Hepatocyte (in vitro differentiated cells): ENCODE results near the gene ZDHHC14. TPM values are rescaled to one million over a fixed set of nuclear protein-coding genes. Genes with fewer than 3 reads are reported as not detected.

Experiments
- DNase-seq: peaks from one replicate; pipeline ENCODE4 v3.0.0-alpha.2; 2016; ENCODE audit warnings: low spot score
- H2AFZ ChIP-seq: fragments of 200-600 bp; sonication (generic); 2 replicates; pipeline ENCODE4 v1.6.0; 2016; ENCODE audit warnings: antibody characterized with exemption, mild to moderate bottlenecking
- H3K27ac ChIP-seq: fragments of 200-600 bp; sonication (generic); 2 replicates; pipeline ENCODE4 v1.5.1; 2016; ENCODE audit warnings: mild to moderate bottlenecking
- H3K27me3 ChIP-seq: fragments of 200-600 bp; sonication (generic); 2 replicates; pipeline ENCODE4 v1.6.1; 2016
- H3K36me3 ChIP-seq: fragments of 200-600 bp; sonication (generic); replicated peaks from 2 replicates; pipeline ENCODE4 v1.5.1; 2016; ENCODE audit warnings: low read depth; ENCODE audit not compliant: insufficient read depth
- H3K4me1 ChIP-seq: fragments of 200-600 bp; sonication (generic); 2 replicates; pipeline ENCODE4 v1.5.1; 2016; ENCODE audit warnings: mild to moderate bottlenecking, moderate library complexity; ENCODE audit not compliant: insufficient read depth
- H3K4me2 ChIP-seq: fragments of 200-600 bp; sonication (generic); 2 replicates; pipeline ENCODE4 v1.6.0; 2016
- H3K4me3 ChIP-seq: fragments of 200-600 bp; sonication (generic); 2 replicates; pipeline ENCODE4 v1.5.1; 2016; ENCODE audit warnings: mild to moderate bottlenecking
- H3K79me2 ChIP-seq: fragments of 200-600 bp; sonication (generic); 2 replicates; pipeline ENCODE4 v1.6.0; 2017; ENCODE audit warnings: mild to moderate bottlenecking
- H3K9me2 ChIP-seq: fragments of 200-600 bp; sonication (generic); replicated peaks from 2 replicates; pipeline ENCODE4 v1.6.0; 2017; ENCODE audit warnings: mild to moderate bottlenecking; ENCODE audit not compliant: insufficient read depth
- H3K9me3 ChIP-seq: fragments of 200-600 bp; sonication (generic); 2 replicates; pipeline ENCODE4 v1.5.1; 2016; ENCODE audit warnings: low read depth, mild to moderate bottlenecking
- H4K20me1 ChIP-seq: fragments of 200-600 bp; sonication (generic); 2 replicates; pipeline ENCODE4 v1.6.0; 2016; ENCODE audit warnings: mild to moderate bottlenecking; ENCODE audit not compliant: insufficient read depth, poor library complexity, severe bottlenecking
- CTCF ChIP-seq: fragments of 200-600 bp; sonication (generic); IDR thresholded peaks from 2 replicates; pipeline ENCODE4 v1.5.1; 2016; ENCODE audit warnings: antibody characterized with exemption, mild to moderate bottlenecking; ENCODE audit not compliant: poor library complexity
- EZH2 ChIP-seq: fragments of 200-600 bp; sonication (generic); IDR thresholded peaks from 2 replicates; pipeline ENCODE4 v1.6.1; 2016; ENCODE audit warnings: antibody characterized with exemption, mild to moderate bottlenecking, borderline replicate concordance
- EZH2phosphoT487 ChIP-seq: fragments of 200-600 bp; sonication (generic); IDR thresholded peaks from one replicate; pipeline ENCODE4 v1.6.1; 2018; ENCODE audit warnings: antibody characterized with exemption, mild to moderate bottlenecking, low read depth, moderate library complexity; ENCODE audit not compliant: unreplicated experiment, severe bottlenecking
- WGBS: methylation state at CpG from one replicate; pipeline ENCODE4 v1.1.6; 2016; ENCODE audit warnings: low lambda C conversion rate; ENCODE audit errors: missing lambda C conversion rate; 5-methylcytosine and 5-hydroxymethylcytosine counted together
- polyA plus RNA-seq: library from polyadenylated mRNA; unstranded; fragments of >200 nt; fragmentation: Nextera tagmentation; extraction: Ambion mirVana; gene quantifications from 2 replicates; pipeline ENCODE4 v1.2.1, GENCODE V29; 2016
- total RNA-seq: library from RNA; depleted of rRNA; stranded (reverse); fragments of >200 nt; gene quantifications from 2 replicates; pipeline ENCODE4 v1.2.3, GENCODE V29; 2014

The ZDHHC14 gene
- total and polyA plus RNA-seq, 2 experiments from 2014 or later, result 11.8 to 25.2 TPM

- no peaks in the 10 kb centered on the region for H4K20me1 ChIP-seq
- no peak overlapping the region for H3K4me3 ChIP-seq
- H3K4me2 ChIP-seq, result peak overlapping the region; percentile 67
- no peaks in the 10 kb centered on the region for H3K36me3 ChIP-seq
- H3K27me3 ChIP-seq, result no peaks in the 10 kb centered on the region
- WGBS, result 73% methylated on average over 1 of the region's 1 CpG
- H3K27ac ChIP-seq, result peak overlapping the region; percentile 82
- DNase-seq, result no peak
- no peak for TF ChIP-seq CTCF
- TF ChIP-seq EZH2, result no peak
- no peak for TF ChIP-seq EZH2phosphoT487
- H3K79me2 ChIP-seq, result peaks cover 55% of the 10 kb centered on the region
- H3K9me2 ChIP-seq, result no peaks in the 10 kb centered on the region
- H3K9me3 ChIP-seq, result no peaks in the 10 kb centered on the region
- H2AFZ ChIP-seq, result no peak overlapping the region
- H3K4me1 ChIP-seq, result peaks cover 24% of the 10 kb centered on the region
Observed at GRCh38 chr6:157429248-157429647, 48.3 kb downstream of the ZDHHC14 start.

- TF ChIP-seq EZH2 (no peak), CTCF (no peak), EZH2phosphoT487 (no peak)
- Histone ChIP-seq H3K4me1 (peaks cover 29% of the 10 kb centered on the region), H3K36me3 (no peaks in the 10 kb centered on the region), H3K9me2 (no peaks in the 10 kb centered on the region), H2AFZ (no peak overlapping the region), H3K4me3 (no peak overlapping the region), H4K20me1 (no peaks in the 10 kb centered on the region), H3K27ac (no peak overlapping the region), H3K9me3 (no peaks in the 10 kb centered on the region), H3K27me3 (no peaks in the 10 kb centered on the region), H3K79me2 (peaks cover 53% of the 10 kb centered on the region), H3K4me2 (no peak overlapping the region)
- WGBS, result 76% methylated on average over 3 of the region's 3 CpGs
- no peak for DNase-seq
Observed at GRCh38 chr6:157430834-157431233, 49.8 kb downstream of the ZDHHC14 start.

GRCh38 chr6:157432231-157432891 lies 51.4 kb downstream of the ZDHHC14 start:
- TF ChIP-seq CTCF, result no peak
- TF ChIP-seq EZH2, result no peak
- no peak for TF ChIP-seq EZH2phosphoT487
- no peaks in the 10 kb centered on the region for H3K36me3 ChIP-seq
- WGBS, result 80% methylated on average over 7 of the region's 7 CpGs
- no peak overlapping the region for H2AFZ ChIP-seq
- H3K4me3 ChIP-seq, result no peak overlapping the region
- H3K9me2 ChIP-seq, result no peaks in the 10 kb centered on the region
- H4K20me1 ChIP-seq, result no peaks in the 10 kb centered on the region
- H3K4me2 ChIP-seq, result no peak overlapping the region
- peaks cover 46% of the 10 kb centered on the region for H3K79me2 ChIP-seq
- peaks cover 29% of the 10 kb centered on the region for H3K4me1 ChIP-seq
- no peak overlapping the region for H3K27ac ChIP-seq
- no peaks in the 10 kb centered on the region for H3K9me3 ChIP-seq
- no peaks in the 10 kb centered on the region for H3K27me3 ChIP-seq
- DNase-seq, result no peak
